ENCODE measurements around the gene HSD17B2. TPM values are rescaled to one million over a fixed set of nuclear protein-coding genes. Genes with fewer than 3 reads are reported as not detected.

HSD17B2 gene
- total RNA-seq, 4 donors from 2014 or later, result 0.40 TPM; not detected in 3

DNA sequence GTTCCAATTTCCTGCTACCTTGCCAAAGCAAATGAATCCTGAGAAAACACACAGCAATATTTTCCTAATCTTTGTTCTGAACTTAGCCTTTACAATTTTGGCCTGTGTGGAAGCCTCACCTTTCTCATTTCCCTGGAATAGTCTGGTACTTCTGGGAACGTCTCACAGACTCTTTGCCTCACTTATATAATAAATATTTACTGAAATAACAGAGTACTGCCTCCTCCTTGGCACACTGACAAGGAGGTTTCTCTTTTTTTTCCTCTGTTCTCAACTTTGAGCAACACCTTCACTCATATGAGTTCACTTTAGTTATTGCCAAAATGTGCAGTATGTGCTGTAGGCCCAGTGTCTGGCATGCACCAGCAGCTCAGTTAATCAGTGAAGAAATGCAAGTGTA lies 37.3 kb downstream of the HSD17B2 start:
- H3K27ac ChIP-seq, result no peak overlapping the region
- no peaks in the 10 kb centered on the region for H3K36me3 ChIP-seq
- H3K9me3 ChIP-seq, result peaks cover 0 to 16% (median 0%) of the 10 kb centered on the region in 3 donors
- H3K27me3 ChIP-seq, result no peaks in the 10 kb centered on the region
- TF ChIP-seq POLR2A (IDR thresholded peaks at IDR 0.05) (no peak), EP300 (IDR thresholded peaks at IDR 0.05) (no peak), POLR2AphosphoS5 (IDR thresholded peaks at IDR 0.05) (no peak)
- TF ChIP-seq, protein P1, sequence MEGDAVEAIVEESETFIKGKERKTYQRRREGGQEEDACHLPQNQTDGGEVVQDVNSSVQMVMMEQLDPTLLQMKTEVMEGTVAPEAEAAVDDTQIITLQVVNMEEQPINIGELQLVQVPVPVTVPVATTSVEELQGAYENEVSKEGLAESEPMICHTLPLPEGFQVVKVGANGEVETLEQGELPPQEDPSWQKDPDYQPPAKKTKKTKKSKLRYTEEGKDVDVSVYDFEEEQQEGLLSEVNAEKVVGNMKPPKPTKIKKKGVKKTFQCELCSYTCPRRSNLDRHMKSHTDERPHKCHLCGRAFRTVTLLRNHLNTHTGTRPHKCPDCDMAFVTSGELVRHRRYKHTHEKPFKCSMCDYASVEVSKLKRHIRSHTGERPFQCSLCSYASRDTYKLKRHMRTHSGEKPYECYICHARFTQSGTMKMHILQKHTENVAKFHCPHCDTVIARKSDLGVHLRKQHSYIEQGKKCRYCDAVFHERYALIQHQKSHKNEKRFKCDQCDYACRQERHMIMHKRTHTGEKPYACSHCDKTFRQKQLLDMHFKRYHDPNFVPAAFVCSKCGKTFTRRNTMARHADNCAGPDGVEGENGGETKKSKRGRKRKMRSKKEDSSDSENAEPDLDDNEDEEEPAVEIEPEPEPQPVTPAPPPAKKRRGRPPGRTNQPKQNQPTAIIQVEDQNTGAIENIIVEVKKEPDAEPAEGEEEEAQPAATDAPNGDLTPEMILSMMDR (IDR thresholded peaks at IDR 0.05), result no peak
- H3K4me3 ChIP-seq, result no peak overlapping the region
- WGBS, 2 donors (ENCODE audit: low coverage in 1 of 2), result 6 to 14% methylated on average over 1 of the region's 1 CpG
- no peak for ATAC-seq
- no peaks in the 10 kb centered on the region for H3K4me1 ChIP-seq

DNA sequence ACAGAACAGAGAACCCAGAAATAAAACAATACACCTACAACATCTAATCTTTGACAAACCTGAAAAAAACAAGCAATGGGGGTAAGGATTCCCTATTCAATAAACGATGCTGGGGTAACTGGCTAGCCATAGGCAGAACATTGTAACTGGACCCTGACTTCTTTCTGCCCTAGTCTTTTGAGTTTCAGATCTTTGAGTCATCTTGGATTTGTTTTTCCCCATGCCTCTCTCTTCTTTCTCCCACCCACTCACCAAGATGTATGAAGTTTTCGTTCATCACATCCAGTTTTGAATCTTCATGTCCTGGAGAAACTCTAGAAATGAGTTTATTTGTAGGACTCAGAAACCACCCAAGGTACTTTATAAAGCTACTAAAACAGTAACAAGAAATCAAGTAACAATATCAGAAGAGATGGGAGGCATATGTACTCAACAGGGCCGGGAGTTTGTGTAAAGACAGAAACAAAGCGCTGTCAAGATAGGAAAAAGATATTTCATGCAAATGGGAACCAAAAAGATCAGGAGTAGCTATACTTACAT lies 39.0 kb downstream of the HSD17B2 start:
- TF ChIP-seq POLR2AphosphoS5 (IDR thresholded peaks at IDR 0.05), result no peak
- TF ChIP-seq EP300 (IDR thresholded peaks at IDR 0.05), result no peak
- no peak for TF ChIP-seq POLR2A (IDR thresholded peaks at IDR 0.05)
- TF ChIP-seq, protein P1 (IDR thresholded peaks at IDR 0.05), result no peak
- no peak overlapping the region for H3K27ac ChIP-seq
- 75 to 83% methylated on average over 1 to 4 of the region's 4 CpGs for WGBS, 2 donors (ENCODE audit: low coverage in 1 of 2)
- H3K4me1 ChIP-seq, result no peaks in the 10 kb centered on the region
- no peaks in the 10 kb centered on the region for H3K36me3 ChIP-seq
- peaks cover 0 to 32% (median 0%) of the 10 kb centered on the region in 3 donors for H3K9me3 ChIP-seq
- H3K4me3 ChIP-seq, result no peak overlapping the region
- no peak for ATAC-seq
- no peaks in the 10 kb centered on the region for H3K27me3 ChIP-seq

GRCh38 chr16:82078125-82078524 lies 43.1 kb downstream of the HSD17B2 start:
- no peak for ATAC-seq
- Histone ChIP-seq H3K4me1 (no peaks in the 10 kb centered on the region), H3K4me3 (no peak overlapping the region), H3K27me3 (no peaks in the 10 kb centered on the region), H3K9me3 (peaks cover 0 to 54% (median 0%) of the 10 kb centered on the region in 3 donors), H3K27ac (no peak overlapping the region), H3K36me3 (no peaks in the 10 kb centered on the region)
- TF ChIP-seq EP300 (IDR thresholded peaks at IDR 0.05) (no peak), POLR2AphosphoS5 (IDR thresholded peaks at IDR 0.05) (no peak), POLR2A (IDR thresholded peaks at IDR 0.05) (no peak)
- TF ChIP-seq, protein P1 (IDR thresholded peaks at IDR 0.05), result no peak
- WGBS, 2 donors (ENCODE audit: low coverage in 1 of 2), result 75 to 100% methylated on average over 1 of the region's 1 CpG

GRCh38 chr16:82079892-82080291 lies 44.8 kb downstream of the HSD17B2 start:
- ATAC-seq, result no peak
- 71 to 76% methylated on average over 1 to 3 of the region's 3 CpGs for WGBS, 2 donors (ENCODE audit: low coverage in 1 of 2)

DNA sequence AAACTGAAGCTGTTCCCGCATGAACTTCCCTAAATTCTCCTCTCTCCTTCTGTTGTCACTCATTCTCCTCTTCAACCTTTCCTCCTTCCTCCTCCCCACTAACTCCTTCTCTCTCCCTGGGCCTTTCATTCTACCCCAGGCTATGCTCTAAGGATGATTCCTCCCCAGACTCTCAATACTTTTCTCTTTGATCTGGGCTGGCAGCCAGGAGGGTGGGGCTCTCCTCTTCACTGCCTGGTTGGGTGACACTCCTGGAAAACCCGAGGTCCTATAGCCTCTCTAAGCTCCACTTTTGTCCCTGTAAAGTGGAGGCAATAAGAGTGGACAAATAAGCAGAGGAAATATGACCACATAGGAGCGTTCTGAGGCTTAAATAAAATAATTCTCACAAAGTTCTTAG lies 46.2 kb downstream of the HSD17B2 start:
- Histone ChIP-seq H3K27me3 (no peaks in the 10 kb centered on the region), H3K27ac (no peak overlapping the region), H3K9me3 (peaks cover 0 to 47% (median 0%) of the 10 kb centered on the region in 3 donors), H3K4me1 (no peaks in the 10 kb centered on the region), H3K4me3 (no peak overlapping the region), H3K36me3 (no peaks in the 10 kb centered on the region)
- TF ChIP-seq EP300 (IDR thresholded peaks at IDR 0.05), result no peak
- TF ChIP-seq POLR2A (IDR thresholded peaks at IDR 0.05), result no peak
- TF ChIP-seq, protein P1 (IDR thresholded peaks at IDR 0.05), result no peak
- no peak for TF ChIP-seq POLR2AphosphoS5 (IDR thresholded peaks at IDR 0.05)
- WGBS, 2 donors (ENCODE audit: low coverage in 1 of 2), result 69 to 81% methylated on average over 2 to 3 of the region's 3 CpGs
- ATAC-seq, result no peak

More at GRCh38 chr16:82079892-82080291, 44.8 kb downstream of the HSD17B2 start:
- Histone ChIP-seq H3K36me3 (no peaks in the 10 kb centered on the region), H3K4me1 (no peaks in the 10 kb centered on the region), H3K4me3 (no peak overlapping the region), H3K27ac (no peak overlapping the region), H3K27me3 (no peaks in the 10 kb centered on the region), H3K9me3 (peaks cover 0 to 54% (median 0%) of the 10 kb centered on the region in 3 donors)
- TF ChIP-seq EP300 (IDR thresholded peaks at IDR 0.05) (no peak), POLR2A (IDR thresholded peaks at IDR 0.05) (no peak), POLR2AphosphoS5 (IDR thresholded peaks at IDR 0.05) (no peak)
- TF ChIP-seq, protein P1 (IDR thresholded peaks at IDR 0.05), result no peak
